Measurements from ENCODE around the gene HOXA10. TPM values are rescaled to one million over a fixed set of nuclear protein-coding genes. Genes with fewer than 3 reads are reported as not detected.

Gene HOXA10
- total RNA-seq, 4 donors from 2014 or later = 19.0 to 34.1 (median 24.9) TPM

GRCh38 chr7:27154901-27155815 is 19.0 kb downstream of the HOXA10 start:
- Histone ChIP-seq H3K9me3 (no peaks in the 10 kb centered on the region), H3K27me3 (peaks cover 0 to 97% of the 10 kb centered on the region in 2 donors), H3K4me3 (peak overlapping the region; percentile 52 to 71 (median 60)), H3K4me1 (peaks cover 0 to 65% (median 19%) of the 10 kb centered on the region in 4 donors), H3K36me3 (no peaks in the 10 kb centered on the region), H3K27ac (peak overlapping the region in 3 of 4 donors; percentile 81 to 88 (median 82))
- 29 to 57% methylated on average over 47 to 48 of the region's 48 CpGs for WGBS, 2 donors
- no peak for DNase-seq (ENCODE audit: low spot score in 2 of 2)
- TF ChIP-seq CTCF (IDR thresholded peaks at IDR 0.05) (no peak), EP300 (IDR thresholded peaks at IDR 0.05) (no peak), POLR2A (IDR thresholded peaks at IDR 0.05) (no peak)

GRCh38 chr7:27154369-27154768 is 19.8 kb downstream of the HOXA10 start:
- WGBS, 2 donors = 81 to 91% methylated on average over 10 of the region's 10 CpGs
- H3K4me3 ChIP-seq = no peak overlapping the region
- no peak for DNase-seq (ENCODE audit: low spot score in 2 of 2)

GRCh38 chr7:27153526-27153925 is 20.6 kb downstream of the HOXA10 start:
- no peak for TF ChIP-seq EP300 (IDR thresholded peaks at IDR 0.05)
- TF ChIP-seq POLR2A (IDR thresholded peaks at IDR 0.05) = no peak
- no peak for TF ChIP-seq CTCF (IDR thresholded peaks at IDR 0.05)
- no peak for DNase-seq (ENCODE audit: low spot score in 2 of 2)
- peaks cover 0 to 72% (median 18%) of the 10 kb centered on the region in 4 donors for H3K4me1 ChIP-seq
- H3K9me3 ChIP-seq = no peaks in the 10 kb centered on the region
- H3K27me3 ChIP-seq = peaks cover 0 to 97% of the 10 kb centered on the region in 2 donors
- no peaks in the 10 kb centered on the region for H3K36me3 ChIP-seq
- 86 to 87% methylated on average over 3 of the region's 3 CpGs for WGBS, 2 donors
- no peak overlapping the region for H3K4me3 ChIP-seq
- peak overlapping the region in 3 of 4 donors; percentile 87 to 88 (median 88) for H3K27ac ChIP-seq

More at GRCh38 chr7:27154369-27154768, 19.8 kb downstream of the HOXA10 start:
- H3K27me3 ChIP-seq = peaks cover 0 to 97% of the 10 kb centered on the region in 2 donors
- no peak for TF ChIP-seq POLR2A (IDR thresholded peaks at IDR 0.05)
- no peak for TF ChIP-seq EP300 (IDR thresholded peaks at IDR 0.05)
- no peak for TF ChIP-seq CTCF (IDR thresholded peaks at IDR 0.05)
- peak overlapping the region in 2 of 4 donors; percentile 19 to 88 for H3K27ac ChIP-seq
- no peaks in the 10 kb centered on the region for H3K36me3 ChIP-seq
- H3K4me1 ChIP-seq = peaks cover 0 to 70% (median 18%) of the 10 kb centered on the region in 4 donors
- H3K9me3 ChIP-seq = no peaks in the 10 kb centered on the region

GRCh38 chr7:27152816-27153442 is 21.2 kb downstream of the HOXA10 start:
- H3K4me3 ChIP-seq = peak overlapping the region; percentile 38 to 58 (median 42)
- H3K27ac ChIP-seq = peak overlapping the region; percentile 60 to 88 (median 88)
- TF ChIP-seq POLR2A (IDR thresholded peaks at IDR 0.05) = no peak
- TF ChIP-seq CTCF (IDR thresholded peaks at IDR 0.05) = no peak
- TF ChIP-seq EP300 (IDR thresholded peaks at IDR 0.05) = no peak
- H3K9me3 ChIP-seq = no peaks in the 10 kb centered on the region
- peaks cover 0 to 97% of the 10 kb centered on the region in 2 donors for H3K27me3 ChIP-seq
- H3K4me1 ChIP-seq = peaks cover 0 to 77% (median 21%) of the 10 kb centered on the region in 4 donors
- WGBS, 2 donors = 38 to 52% methylated on average over 17 to 19 of the region's 22 CpGs
- H3K36me3 ChIP-seq = no peaks in the 10 kb centered on the region
- no peak for DNase-seq (ENCODE audit: low spot score in 2 of 2)
